Common myeloid progenitor, CD34-positive (primary cell): ENCODE measurements around the gene FBXL15.
"Not testable (repeated sequence)": the region's sequence is repeated elsewhere in the genome, so short reads cannot be mapped to it uniquely, and the experiment has no call there.

Experiments used
- CTCF ChIA-PET: fragments of 350-600 bp; sonication (Branson Sonifier 250); formaldehyde crosslinking; loops from one replicate; lab custom pipeline; 2021; ENCODE audit warnings: antibody characterized with exemption; lab: Charles Lee
- POLR2A ChIA-PET: fragments of 350-600 bp; sonication (Branson Sonifier 250); formaldehyde crosslinking; loops from one replicate; lab custom pipeline; 2021; ENCODE audit warnings: antibody characterized with exemption; lab: Charles Lee
- DNase-seq, 3 donors: peaks; one replicate each; pipeline versions ENCODE4 v3.0.0 to v3.0.0-alpha.2; 2013
- H3K27ac ChIP-seq, 2 experiments: 1 replicate in 1 of 2; 2 replicates in 1 of 2; pipeline ENCODE4 v1.7.0; 2013; ENCODE audit warnings: inconsistent platforms in 2 of 2, low read length in 2 of 2, mild to moderate bottlenecking in 2 of 2, low read depth in 1 of 2, moderate library complexity in 1 of 2; ENCODE audit not compliant: severe bottlenecking in 2 of 2, insufficient read depth in 1 of 2, poor library complexity in 1 of 2
- H3K27me3 ChIP-seq, 5 experiments: replicated peaks in 2 of 5; 1 replicate in 3 of 5; 2 replicates in 2 of 5; pipeline versions ENCODE4 v1.6.1 to v1.7.0; 2013; ENCODE audit warnings: low read length in 4 of 5, mild to moderate bottlenecking in 2 of 5, moderate library complexity in 2 of 5, inconsistent platforms in 1 of 5; ENCODE audit not compliant: insufficient read depth in 5 of 5, control insufficient read depth in 4 of 5
- H3K36me3 ChIP-seq, 4 experiments: 1 replicate in 2 of 4; 2 replicates in 2 of 4; pipeline versions ENCODE4 v1.6.1 to v1.7.0; 2013; ENCODE audit warnings: low read length in 3 of 4, control low read depth in 1 of 4, mild to moderate bottlenecking in 1 of 4; ENCODE audit not compliant: control insufficient read depth in 4 of 4, insufficient read depth in 4 of 4
- H3K4me1 ChIP-seq, 4 experiments: 1 replicate in 3 of 4; 2 replicates in 1 of 4; pipeline versions ENCODE4 v1.6.1 to v1.7.1; 2013; ENCODE audit warnings: low read length in 3 of 4, mild to moderate bottlenecking in 3 of 4, control low read depth in 1 of 4, inconsistent platforms in 1 of 4, moderate library complexity in 1 of 4; ENCODE audit not compliant: control insufficient read depth in 4 of 4, insufficient read depth in 4 of 4; ENCODE audit errors: control extremely low read depth in 1 of 4
- H3K4me3 ChIP-seq, 7 experiments: 1 replicate in 4 of 7; 2 replicates in 3 of 7; pipeline versions ENCODE4 v1.5.1 to v1.7.0; 2013; ENCODE audit warnings: mild to moderate bottlenecking in 7 of 7, low read length in 6 of 7, moderate library complexity in 6 of 7, inconsistent platforms in 2 of 7, low read depth in 2 of 7, control low read depth in 1 of 7; ENCODE audit not compliant: insufficient read depth in 4 of 7, control insufficient read depth in 1 of 7; ENCODE audit errors: extremely low read depth in 1 of 7
- H3K9me3 ChIP-seq, 5 experiments: 1 replicate in 4 of 5; 2 replicates in 1 of 5; pipeline versions ENCODE4 v1.6.1 to v1.7.1; 2013; ENCODE audit warnings: low read length in 4 of 5, mild to moderate bottlenecking in 2 of 5, inconsistent platforms in 1 of 5, low read depth in 1 of 5, moderate library complexity in 1 of 5; ENCODE audit not compliant: control insufficient read depth in 4 of 5, insufficient read depth in 2 of 5; ENCODE audit errors: control extremely low read depth in 1 of 5
- WGBS: methylation state at CpG from one replicate; pipeline ENCODE4 v1.1.5; 2013; ENCODE audit not compliant: insufficient coverage; 5-methylcytosine and 5-hydroxymethylcytosine counted together

FBXL15 gene

DNA sequence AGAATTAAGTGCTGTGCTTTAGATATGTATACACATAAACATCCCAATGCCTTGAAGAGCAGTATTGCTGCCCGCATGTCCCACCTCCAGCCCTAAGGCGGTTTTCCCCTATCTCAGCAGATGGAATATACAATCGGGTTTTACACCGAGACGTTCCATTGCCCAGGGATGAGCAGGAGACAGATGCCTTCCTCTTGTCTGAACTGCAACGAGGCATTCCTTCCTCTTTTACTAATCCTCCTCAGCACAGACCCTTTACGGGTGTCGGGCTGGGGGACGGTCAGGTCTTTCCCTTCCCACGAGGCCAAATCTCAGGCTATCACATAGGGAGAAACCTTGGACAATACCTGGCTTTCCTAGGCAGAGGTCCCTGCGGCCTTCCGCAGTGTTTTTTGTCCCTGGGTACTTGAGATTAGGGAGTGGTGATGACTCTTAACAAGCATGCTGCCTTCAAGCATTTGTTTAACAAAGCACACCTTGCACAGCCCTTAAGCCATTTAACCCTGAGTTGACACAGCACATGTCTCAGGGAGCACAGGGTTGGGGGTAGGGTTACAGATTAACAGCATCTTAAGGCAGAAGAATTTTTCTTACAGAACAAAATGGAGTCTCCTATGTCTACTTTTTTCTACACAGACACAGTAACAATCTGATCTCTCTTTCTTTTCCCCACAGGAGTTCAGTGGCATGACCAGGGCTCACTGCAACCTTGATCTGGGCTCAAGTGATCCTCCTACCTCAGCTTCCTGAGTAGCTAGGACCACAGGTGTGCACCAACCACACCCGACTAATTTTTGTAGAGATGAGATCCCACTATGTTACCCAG lies 34.2 kb downstream of the FBXL15 start:
- H3K27ac ChIP-seq, H3K4me3 ChIP-seq, H3K9me3 ChIP-seq, DNase-seq, H3K27me3 ChIP-seq, POLR2A ChIA-PET: not testable (repeated sequence)
- H3K36me3 ChIP-seq, result peaks cover 6 to 30% (median 16%) of the 10 kb centered on the region in 4 experiments
- CTCF ChIA-PET, result interaction anchor here (3.2 kb wide), 1 partner anchor 25 kb away, joined by 9 read pairs; no protein-coding TSS in a partner anchor
- 88% methylated on average over 8 of the region's 13 CpGs for WGBS
- peaks cover 6 to 28% (median 16%) of the 10 kb centered on the region in 4 experiments for H3K4me1 ChIP-seq

DNA sequence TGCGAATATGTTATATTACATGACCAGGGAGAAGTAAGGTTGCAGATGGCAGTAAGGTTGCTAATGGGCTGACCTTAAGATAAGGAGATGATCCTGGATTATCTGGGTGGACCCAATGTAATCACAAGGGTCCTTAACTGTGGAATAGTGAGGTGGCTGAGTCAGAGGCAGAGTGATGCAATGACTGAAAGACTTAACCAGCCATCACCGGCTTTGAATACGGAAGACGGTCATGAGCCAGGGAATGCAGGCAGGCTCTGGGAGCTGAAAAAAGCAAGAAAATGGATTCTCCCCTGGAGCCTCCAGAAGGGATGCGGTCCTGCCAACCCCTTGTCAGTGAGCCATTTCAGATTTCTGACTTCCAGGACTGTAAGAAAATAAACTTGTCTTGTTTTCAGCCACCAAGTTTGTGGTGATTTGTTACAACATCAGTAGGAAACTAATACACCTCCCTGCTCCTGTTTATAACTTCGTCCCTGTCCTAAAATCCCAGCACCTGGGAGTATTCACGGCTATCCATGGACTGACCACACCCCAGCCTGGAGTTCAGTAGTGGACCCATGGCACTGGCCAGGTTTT lies 35.3 kb downstream of the FBXL15 start:
- Histone ChIP-seq H3K36me3 (peaks cover 6 to 30% (median 16%) of the 10 kb centered on the region in 4 experiments), H3K27me3 (no peaks in the 10 kb centered on the region), H3K9me3 (no peaks in the 10 kb centered on the region), H3K4me1 (peaks cover 6 to 26% (median 15%) of the 10 kb centered on the region in 4 experiments), H3K27ac (no peak overlapping the region), H3K4me3 (no peak overlapping the region)
- ChIA-PET POLR2A (no interaction called here), CTCF (interaction anchor here (0.5 to 3.2 kb wide), 5 partner anchors 21 to 36 kb away, joined by 3 to 9 read pairs (median 5); partner anchors contain the start of gene CUEDC2)
- DNase-seq, result no peak
- WGBS, result 87% methylated on average over 6 of the region's 7 CpGs

GRCh38 chr10:102457591-102458150 lies 37.0 kb downstream of the FBXL15 start:
- Histone ChIP-seq H3K4me3 (no peak overlapping the region), H3K27ac (no peak overlapping the region), H3K4me1 (peaks cover 0 to 27% (median 17%) of the 10 kb centered on the region in 4 experiments), H3K9me3 (no peaks in the 10 kb centered on the region), H3K36me3 (peaks cover 4 to 24% (median 13%) of the 10 kb centered on the region in 4 experiments), H3K27me3 (peaks cover 0 to 7% (median 0%) of the 10 kb centered on the region in 5 experiments)
- CTCF ChIA-PET, result interaction anchor here (2.1 to 3.2 kb wide), 3 partner anchors 22 to 35 kb away, joined by 5 to 9 read pairs (median 6); partner anchors contain the start of gene CUEDC2
- POLR2A ChIA-PET, result no interaction called here
- WGBS, result 100% methylated on average over 7 of the region's 9 CpGs
- DNase-seq, result no peak

DNA sequence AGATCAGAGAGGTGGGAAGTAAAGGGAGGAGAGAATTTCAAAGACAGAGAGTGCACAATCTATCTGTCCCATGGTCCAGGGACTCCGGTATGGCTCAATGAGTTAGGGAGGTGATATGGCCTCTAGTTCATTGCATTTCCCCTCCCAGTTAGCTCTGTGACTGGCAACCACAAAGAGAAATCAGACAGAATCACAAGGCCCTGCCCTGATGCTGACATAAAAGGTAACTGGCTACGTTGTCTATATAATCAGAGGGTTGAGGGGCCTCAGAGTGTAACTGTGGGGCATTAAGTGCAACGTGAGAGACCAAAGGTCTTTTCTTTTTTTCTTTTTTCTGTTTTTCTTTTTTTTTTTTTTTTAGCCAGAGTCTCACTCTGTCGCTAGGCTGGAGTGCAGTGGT lies 38.0 kb downstream of the FBXL15 start:
- no peak for DNase-seq
- no CpG with 5 or more reads among the region's 4 CpGs for WGBS
- H3K9me3 ChIP-seq, result no peaks in the 10 kb centered on the region
- ChIA-PET POLR2A (no interaction called here), CTCF (no interaction called here)
- H3K4me3 ChIP-seq, result no peak overlapping the region
- H3K27ac ChIP-seq, result no peak overlapping the region
- H3K27me3 ChIP-seq, result peaks cover 0 to 15% (median 0%) of the 10 kb centered on the region in 5 experiments
- H3K36me3 ChIP-seq, result peaks cover 3 to 16% (median 8%) of the 10 kb centered on the region in 4 experiments
- peaks cover 0 to 25% (median 15%) of the 10 kb centered on the region in 4 experiments for H3K4me1 ChIP-seq

DNA sequence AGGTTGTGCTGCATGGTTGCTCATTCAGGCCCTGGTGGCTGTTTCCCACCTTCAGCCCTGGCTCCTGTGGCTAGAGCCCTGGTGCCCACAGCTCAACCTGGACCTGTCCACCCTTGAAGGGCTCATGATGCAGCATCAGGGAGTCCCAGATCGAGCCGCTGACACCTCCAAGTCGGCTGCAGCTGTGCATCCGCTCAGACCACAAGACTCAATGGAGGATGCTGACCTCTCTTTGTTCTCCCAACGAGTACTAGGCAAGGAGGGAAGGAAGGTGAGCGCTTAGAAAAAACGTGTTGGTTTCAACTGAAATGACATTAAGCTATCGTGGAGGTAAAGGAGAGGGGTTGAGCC lies 40.2 kb downstream of the FBXL15 start:
- Histone ChIP-seq H3K36me3 (peaks cover 0 to 9% (median 5%) of the 10 kb centered on the region in 4 experiments), H3K9me3 (no peaks in the 10 kb centered on the region), H3K27me3 (peaks cover 0 to 18% (median 0%) of the 10 kb centered on the region in 5 experiments), H3K4me3 (peak overlapping the region; percentile 49 to 83 (median 68)), H3K27ac (no peak overlapping the region), H3K4me1 (peaks cover 0 to 23% (median 15%) of the 10 kb centered on the region in 4 experiments)
- WGBS, result 20% methylated on average over 8 of the region's 8 CpGs
- ChIA-PET CTCF (interaction anchor here (0.7 to 4.9 kb wide), 6 partner anchors 9 to 241 kb away, joined by 3 to 23 read pairs (median 4); partner anchors contain the start of gene C10orf95), POLR2A (interaction anchor here (1.0 to 1.2 kb wide), 2 partner anchors 10 to 43 kb away, joined by 3 to 6 read pairs; partner anchors contain the start of genes C10orf95 and SUFU)
- no peak for DNase-seq

- Histone ChIP-seq H3K4me3 (peak overlapping the region; percentile 49 to 83 (median 68)), H3K36me3 (peaks cover 0 to 3% (median 3%) of the 10 kb centered on the region in 4 experiments), H3K27me3 (peaks cover 0 to 18% (median 0%) of the 10 kb centered on the region in 5 experiments), H3K27ac (peak overlapping the region in 1 of 2 experiments; percentile 58), H3K4me1 (peaks cover 0 to 23% (median 15%) of the 10 kb centered on the region in 4 experiments), H3K9me3 (no peaks in the 10 kb centered on the region)
- POLR2A ChIA-PET, result interaction anchor here (1.0 kb wide), 1 partner anchor 42 kb away, joined by 3 read pairs; the partner anchor contains the start of gene SUFU
- 2% methylated on average over 39 of the region's 54 CpGs for WGBS
- CTCF ChIA-PET, result interaction anchor here (1.0 to 4.9 kb wide), 9 partner anchors 11 to 241 kb away, joined by 3 to 23 read pairs (median 5); partner anchors contain the start of genes C10orf95 and CUEDC2
- peak; percentile 84 to 91 (median 89) for DNase-seq
These were observed 40.8 kb downstream of the FBXL15 start for GRCh38 chr10:102461187-102462054.
